ENCODE results near the gene ZNF343.

Gene ZNF343

GRCh38 chr20:2476742-2477615 is 31.7 kb downstream of the ZNF343 start:
- H3K27ac ChIP-seq (ENCODE audit: low read depth, low read length), result no peak overlapping the region
- H2AFZ ChIP-seq (ENCODE audit: insufficient read depth, low read length, poor library complexity), result no peak overlapping the region
- no peak overlapping the region for H4K91ac ChIP-seq (ENCODE audit: low read depth, low read length)
- no peak overlapping the region for H3K23ac ChIP-seq (ENCODE audit: low read length)
- H3K79me1 ChIP-seq (ENCODE audit: low read length), result no peaks in the 10 kb centered on the region
- H3K4me2 ChIP-seq (ENCODE audit: low read length), result no peak overlapping the region
- H4K8ac ChIP-seq (ENCODE audit: low read depth, low read length), result no peak overlapping the region
- no peak overlapping the region for H3K4me3 ChIP-seq (ENCODE audit: low read depth, low read length)
- no peak overlapping the region for H2BK5ac ChIP-seq (ENCODE audit: low read depth, low read length, poor library complexity)
- H3K18ac ChIP-seq (ENCODE audit: low read length), result no peak overlapping the region
- no peak overlapping the region for H3K4ac ChIP-seq (ENCODE audit: low read depth, low read length)
- no peaks in the 10 kb centered on the region for H3K27me3 ChIP-seq (ENCODE audit: insufficient read depth, low read length)
- WGBS (ENCODE audit: extremely low coverage, insufficient coverage, insufficient read length), result no CpG with 5 or more reads among the region's 5 CpGs
- no peaks in the 10 kb centered on the region for H3K9me3 ChIP-seq (ENCODE audit: insufficient read depth, low read depth, low read length)
- no peak overlapping the region for H2BK12ac ChIP-seq (ENCODE audit: low read length)
- peaks cover 0 to 1% of the 10 kb centered on the region in 2 experiments for H3K36me3 ChIP-seq (ENCODE audit: control insufficient read depth in 1 of 2, insufficient read depth in 2 of 2, low read length in 2 of 2)
- no peak overlapping the region for H3K9ac ChIP-seq (ENCODE audit: low read length)
- DNase-seq, result no peak
- no peak overlapping the region for H2BK120ac ChIP-seq (ENCODE audit: insufficient read depth, low read length, poor library complexity)
- no peaks in the 10 kb centered on the region for H3K4me1 ChIP-seq (ENCODE audit: control insufficient read depth in 1 of 2, insufficient read depth in 2 of 2, low read length in 2 of 2)
- H2AK5ac ChIP-seq (ENCODE audit: low read length), result no peak overlapping the region
- no peak overlapping the region for H4K12ac ChIP-seq (ENCODE audit: low read depth, low read length)
- H3K14ac ChIP-seq (ENCODE audit: low read length), result no peak overlapping the region
- no peaks in the 10 kb centered on the region for H3K79me2 ChIP-seq (ENCODE audit: control insufficient read depth, insufficient read depth, low read length, poor library complexity)

DNA sequence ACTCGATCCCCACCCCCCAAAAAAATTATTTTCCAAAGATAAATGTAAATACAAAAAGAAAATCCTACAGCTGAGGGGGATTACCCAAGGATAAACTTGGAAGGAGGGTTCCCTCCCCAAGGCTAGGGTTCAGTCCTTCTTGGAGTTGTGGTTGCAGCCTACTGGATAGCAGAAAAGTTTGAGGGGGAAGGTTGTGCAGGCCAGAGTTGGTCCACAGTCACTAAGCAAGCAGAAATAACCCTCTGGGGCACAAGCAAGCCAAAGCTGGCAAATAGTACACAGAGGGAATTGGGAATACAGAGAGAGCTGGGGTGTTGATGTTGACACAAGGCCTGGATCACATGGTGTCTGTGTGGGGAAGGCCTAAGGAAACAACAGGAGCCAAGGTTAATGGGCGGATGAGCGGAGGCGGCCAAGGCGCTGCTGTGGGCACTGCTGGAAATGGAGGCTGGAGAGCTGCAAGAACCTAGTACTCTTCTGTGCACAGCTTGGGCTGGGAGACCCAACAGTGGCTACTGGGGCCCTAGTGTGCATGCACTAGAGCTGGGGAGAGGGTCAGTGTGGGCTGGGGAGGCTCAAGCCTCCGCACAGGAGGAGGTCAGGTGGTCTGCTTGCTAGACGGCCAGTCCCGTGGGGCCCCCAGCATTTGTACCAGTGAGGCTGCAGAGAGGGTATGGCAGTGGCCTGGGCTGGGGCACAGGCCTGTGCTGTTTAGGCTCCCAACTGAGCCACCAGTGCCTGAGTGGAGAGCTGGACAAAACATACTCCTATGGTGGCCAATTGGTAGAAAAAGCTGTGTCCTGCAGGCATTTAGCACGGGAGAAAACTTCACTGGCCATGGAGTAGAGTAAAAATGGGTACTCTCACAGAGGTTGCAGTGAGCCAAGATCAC is 32.6 kb downstream of the ZNF343 start:
- H3K79me2 ChIP-seq (ENCODE audit: control insufficient read depth, insufficient read depth, low read length, poor library complexity), result no peaks in the 10 kb centered on the region
- no peak overlapping the region for H3K4ac ChIP-seq (ENCODE audit: low read depth, low read length)
- no peak overlapping the region for H2AFZ ChIP-seq (ENCODE audit: insufficient read depth, low read length, poor library complexity)
- H3K14ac ChIP-seq (ENCODE audit: low read length), result no peak overlapping the region
- H2BK12ac ChIP-seq (ENCODE audit: low read length), result no peak overlapping the region
- no peaks in the 10 kb centered on the region for H3K9me3 ChIP-seq (ENCODE audit: insufficient read depth, low read depth, low read length)
- no peak overlapping the region for H3K27ac ChIP-seq (ENCODE audit: low read depth, low read length)
- H3K79me1 ChIP-seq (ENCODE audit: low read length), result no peaks in the 10 kb centered on the region
- H4K8ac ChIP-seq (ENCODE audit: low read depth, low read length), result no peak overlapping the region
- no CpG with 5 or more reads among the region's 9 CpGs for whole genome bisulfite sequencing (ENCODE audit: extremely low coverage, insufficient coverage, insufficient read length)
- H2BK5ac ChIP-seq (ENCODE audit: low read depth, low read length, poor library complexity), result no peak overlapping the region
- no peaks in the 10 kb centered on the region for H3K4me1 ChIP-seq (ENCODE audit: control insufficient read depth in 1 of 2, insufficient read depth in 2 of 2, low read length in 2 of 2)
- no peak for DNase-seq
- H4K12ac ChIP-seq (ENCODE audit: low read depth, low read length), result no peak overlapping the region
- H3K23ac ChIP-seq (ENCODE audit: low read length), result no peak overlapping the region
- no peak overlapping the region for H3K4me2 ChIP-seq (ENCODE audit: low read length)
- H3K36me3 ChIP-seq (ENCODE audit: control insufficient read depth in 1 of 2, insufficient read depth in 2 of 2, low read length in 2 of 2), result no peaks in the 10 kb centered on the region
- no peak overlapping the region for H2BK120ac ChIP-seq (ENCODE audit: insufficient read depth, low read length, poor library complexity)
- H3K4me3 ChIP-seq (ENCODE audit: low read depth, low read length), result no peak overlapping the region
- no peak overlapping the region for H3K18ac ChIP-seq (ENCODE audit: low read length)
- no peak overlapping the region for H4K91ac ChIP-seq (ENCODE audit: low read depth, low read length)
- H3K27me3 ChIP-seq (ENCODE audit: insufficient read depth, low read length), result no peaks in the 10 kb centered on the region
- H2AK5ac ChIP-seq (ENCODE audit: low read length), result no peak overlapping the region
- peak overlapping the region; percentile 28 for H3K9ac ChIP-seq (ENCODE audit: low read length)

GRCh38 chr20:2473516-2473915 is 35.2 kb downstream of the ZNF343 start:
- WGBS (ENCODE audit: extremely low coverage, insufficient coverage, insufficient read length), result no CpG with 5 or more reads among the region's 4 CpGs
- no peak overlapping the region for H3K14ac ChIP-seq (ENCODE audit: low read length)
- H3K4me1 ChIP-seq (ENCODE audit: control insufficient read depth in 1 of 2, insufficient read depth in 2 of 2, low read length in 2 of 2), result peaks cover 0 to 5% of the 10 kb centered on the region in 2 experiments
- no peak overlapping the region for H3K4ac ChIP-seq (ENCODE audit: low read depth, low read length)
- H3K36me3 ChIP-seq (ENCODE audit: control insufficient read depth in 1 of 2, insufficient read depth in 2 of 2, low read length in 2 of 2), result no peaks in the 10 kb centered on the region
- H3K4me3 ChIP-seq (ENCODE audit: low read depth, low read length), result no peak overlapping the region
- peaks cover 20% of the 10 kb centered on the region for H3K79me2 ChIP-seq (ENCODE audit: control insufficient read depth, insufficient read depth, low read length, poor library complexity)
- no peak overlapping the region for H2AFZ ChIP-seq (ENCODE audit: insufficient read depth, low read length, poor library complexity)
- no peak overlapping the region for H3K9ac ChIP-seq (ENCODE audit: low read length)
- no peak overlapping the region for H2AK5ac ChIP-seq (ENCODE audit: low read length)
- no peak overlapping the region for H4K8ac ChIP-seq (ENCODE audit: low read depth, low read length)
- H2BK12ac ChIP-seq (ENCODE audit: low read length), result no peak overlapping the region
- peaks cover 9% of the 10 kb centered on the region for H3K79me1 ChIP-seq (ENCODE audit: low read length)
- no peak overlapping the region for H3K4me2 ChIP-seq (ENCODE audit: low read length)
- DNase-seq, result peak in 1 of 2 donors; percentile 4
- H3K27ac ChIP-seq (ENCODE audit: low read depth, low read length), result no peak overlapping the region
- no peak overlapping the region for H3K18ac ChIP-seq (ENCODE audit: low read length)
- H3K27me3 ChIP-seq (ENCODE audit: insufficient read depth, low read length), result no peaks in the 10 kb centered on the region
- no peak overlapping the region for H2BK120ac ChIP-seq (ENCODE audit: insufficient read depth, low read length, poor library complexity)
- H3K9me3 ChIP-seq (ENCODE audit: insufficient read depth, low read depth, low read length), result no peaks in the 10 kb centered on the region
- H3K23ac ChIP-seq (ENCODE audit: low read length), result no peak overlapping the region
- H4K91ac ChIP-seq (ENCODE audit: low read depth, low read length), result no peak overlapping the region
- H4K12ac ChIP-seq (ENCODE audit: low read depth, low read length), result no peak overlapping the region
- H2BK5ac ChIP-seq (ENCODE audit: low read depth, low read length, poor library complexity), result no peak overlapping the region

- peak within 1 kb of the TSS; percentile 75 for H2AK5ac ChIP-seq (ENCODE audit: low read length)
- peak within 1 kb of the TSS; percentile 85 for H3K4ac ChIP-seq (ENCODE audit: low read depth, low read length)
- peak within 1 kb of the TSS; percentile 90 for H4K12ac ChIP-seq (ENCODE audit: low read depth, low read length)
- peaks cover 0 to 5% of the 10 kb centered on the region in 2 experiments for H3K4me1 ChIP-seq (ENCODE audit: control insufficient read depth in 1 of 2, insufficient read depth in 2 of 2, low read length in 2 of 2)
- no CpG with 5 or more reads among the region's 53 CpGs for WGBS (ENCODE audit: extremely low coverage, insufficient coverage, insufficient read length)
- no peaks in the 10 kb centered on the region for H3K27me3 ChIP-seq (ENCODE audit: insufficient read depth, low read length)
- peak within 1 kb of the TSS; percentile 96 for H4K8ac ChIP-seq (ENCODE audit: low read depth, low read length)
- no peak within 1 kb of the TSS for H2BK12ac ChIP-seq (ENCODE audit: low read length)
- peak within 1 kb of the TSS; percentile 81 for H3K18ac ChIP-seq (ENCODE audit: low read length)
- peak within 1 kb of the TSS; percentile 98 for H3K9ac ChIP-seq (ENCODE audit: low read length)
- peak within 1 kb of the TSS; percentile 88 for H3K4me2 ChIP-seq (ENCODE audit: low read length)
- H2BK5ac ChIP-seq (ENCODE audit: low read depth, low read length, poor library complexity), result peak within 1 kb of the TSS; percentile 77
- H3K79me2 ChIP-seq (ENCODE audit: control insufficient read depth, insufficient read depth, low read length, poor library complexity), result peaks cover 24% of the 10 kb centered on the region
- H3K79me1 ChIP-seq (ENCODE audit: low read length), result peaks cover 9% of the 10 kb centered on the region
- peak within 1 kb of the TSS; percentile 95 for H3K4me3 ChIP-seq (ENCODE audit: low read depth, low read length)
- peak within 1 kb of the TSS; percentile 87 for H3K14ac ChIP-seq (ENCODE audit: low read length)
- peak within 1 kb of the TSS; percentile 74 for H2AFZ ChIP-seq (ENCODE audit: insufficient read depth, low read length, poor library complexity)
- peak within 1 kb of the TSS; percentile 87 for H3K27ac ChIP-seq (ENCODE audit: low read depth, low read length)
- no peaks in the 10 kb centered on the region for H3K9me3 ChIP-seq (ENCODE audit: insufficient read depth, low read depth, low read length)
- H3K23ac ChIP-seq (ENCODE audit: low read length), result no peak within 1 kb of the TSS
- peak within 1 kb of the TSS; percentile 65 for H2BK120ac ChIP-seq (ENCODE audit: insufficient read depth, low read length, poor library complexity)
- H3K36me3 ChIP-seq (ENCODE audit: control insufficient read depth in 1 of 2, insufficient read depth in 2 of 2, low read length in 2 of 2), result peaks cover 12 to 16% of the 10 kb centered on the region in 2 experiments
- DNase-seq, result peak; percentile 99
- H4K91ac ChIP-seq (ENCODE audit: low read depth, low read length), result peak within 1 kb of the TSS; percentile 94
These were observed 38.1 kb downstream of the ZNF343 start, which contains the start of gene SNRPB for GRCh38 chr20:2470423-2471193. Gene SNRPB (minus strand): TSS chr20:2470789. CDS start chr20:2470690, 99 bp downstream.

Measured in trophoblast cell (in vitro differentiated cells and primary cell).